Measurements from ENCODE around the gene MKX. TPM values are rescaled to one million over a fixed set of nuclear protein-coding genes. Genes with fewer than 3 reads are reported as not detected.
A peak's percentile ranks its signal among the peaks of the same experiment; 100 is the strongest.

MKX gene
- total RNA-seq, 3 donors from 2014 or later, result 1.4 to 2.3 (median 1.8) TPM

GRCh38 chr10:27744802-27745731, 552 bp downstream of the MKX start:
- Histone ChIP-seq H3K27ac (no peak overlapping the region), H3K36me3 (no peaks in the 10 kb centered on the region), H3K4me1 (peaks cover 17 to 23% of the 10 kb centered on the region in 2 donors), H3K4me3 (peak overlapping the region; percentile 58 to 85 (median 59)), H3K9me3 (no peaks in the 10 kb centered on the region), H3K27me3 (peaks cover 0 to 74% of the 10 kb centered on the region in 2 donors)
- TF ChIP-seq POLR2A (IDR thresholded peaks at IDR 0.05) (no peak), CTCF (IDR thresholded peaks at IDR 0.05) (no peak), POLR2AphosphoS5 (IDR thresholded peaks at IDR 0.05) (no peak)
- intact Hi-C loops (cut with DNase I; ENCODE audit: low total_unique reads), result no loop called here
- no peak for DNase-seq (ENCODE audit: low spot score in 2 of 2)

GRCh38 chr10:27743877-27744801, 1.5 kb downstream of the MKX start:
- intact Hi-C loops (cut with DNase I; ENCODE audit: low total_unique reads), result no loop called here
- Histone ChIP-seq H3K27me3 (peaks cover 0 to 73% of the 10 kb centered on the region in 2 donors), H3K36me3 (no peaks in the 10 kb centered on the region), H3K4me3 (peak overlapping the region; percentile 58 to 85 (median 59)), H3K27ac (peak overlapping the region in 1 of 2 donors; percentile 83), H3K9me3 (no peaks in the 10 kb centered on the region), H3K4me1 (peaks cover 17 to 23% of the 10 kb centered on the region in 2 donors)
- TF ChIP-seq POLR2A (IDR thresholded peaks at IDR 0.05) (no peak), POLR2AphosphoS5 (IDR thresholded peaks at IDR 0.05) (no peak), CTCF (IDR thresholded peaks at IDR 0.05) (no peak)
- no peak for DNase-seq (ENCODE audit: low spot score in 2 of 2)

GRCh38 chr10:27743012-27743876, 2.4 kb downstream of the MKX start:
- Histone ChIP-seq H3K4me3 (peak overlapping the region; percentile 58 to 85 (median 59)), H3K4me1 (peaks cover 17 to 23% of the 10 kb centered on the region in 2 donors), H3K27me3 (peaks cover 0 to 67% of the 10 kb centered on the region in 2 donors), H3K27ac (peak overlapping the region in 1 of 2 donors; percentile 83), H3K9me3 (no peaks in the 10 kb centered on the region), H3K36me3 (no peaks in the 10 kb centered on the region)
- no peak for TF ChIP-seq POLR2A (IDR thresholded peaks at IDR 0.05)
- TF ChIP-seq CTCF (IDR thresholded peaks at IDR 0.05), result no peak
- TF ChIP-seq POLR2AphosphoS5 (IDR thresholded peaks at IDR 0.05), result no peak
- no peak for DNase-seq (ENCODE audit: low spot score in 2 of 2)
- intact Hi-C loops (cut with DNase I; ENCODE audit: low total_unique reads), result no loop called here

GRCh38 chr10:27742195-27743011, 3.2 kb downstream of the MKX start:
- Histone ChIP-seq H3K4me1 (peaks cover 17 to 23% of the 10 kb centered on the region in 2 donors), H3K9me3 (no peaks in the 10 kb centered on the region), H3K27me3 (peaks cover 0 to 67% of the 10 kb centered on the region in 2 donors), H3K36me3 (no peaks in the 10 kb centered on the region), H3K27ac (peak overlapping the region; percentile 25 to 83), H3K4me3 (peak overlapping the region; percentile 58 to 85 (median 59))
- peak in 1 of 2 donors; percentile 59 for DNase-seq (ENCODE audit: low spot score in 2 of 2)
- peak in 2 of 3 donors; percentile 35 to 63 for TF ChIP-seq CTCF (IDR thresholded peaks at IDR 0.05)
- no peak for TF ChIP-seq POLR2A (IDR thresholded peaks at IDR 0.05)
- no peak for TF ChIP-seq POLR2AphosphoS5 (IDR thresholded peaks at IDR 0.05)
- intact Hi-C loops (cut with DNase I; ENCODE audit: low total_unique reads), result no loop called here

Data from breast epithelium (tissue), 4 donors.